GM18508 (cell line): ENCODE measurements around the gene RFK.
"Not testable (repeated sequence)": the region's sequence is repeated elsewhere in the genome, so short reads cannot be mapped to it uniquely, and the experiment has no call there.

ENCODE experiments used
- ATAC-seq: cut with Tn5 transposase; IDR thresholded peaks from one replicate; pipeline ENCODE4 v1.9.1; 2021; ENCODE audit warnings: moderate number of reproducible peaks; ENCODE audit not compliant: insufficient read depth, unreplicated experiment

The RFK gene

GRCh38 chr9:76373173-76373783 is 20.9 kb downstream of the RFK start:
- no peak for ATAC-seq

DNA sequence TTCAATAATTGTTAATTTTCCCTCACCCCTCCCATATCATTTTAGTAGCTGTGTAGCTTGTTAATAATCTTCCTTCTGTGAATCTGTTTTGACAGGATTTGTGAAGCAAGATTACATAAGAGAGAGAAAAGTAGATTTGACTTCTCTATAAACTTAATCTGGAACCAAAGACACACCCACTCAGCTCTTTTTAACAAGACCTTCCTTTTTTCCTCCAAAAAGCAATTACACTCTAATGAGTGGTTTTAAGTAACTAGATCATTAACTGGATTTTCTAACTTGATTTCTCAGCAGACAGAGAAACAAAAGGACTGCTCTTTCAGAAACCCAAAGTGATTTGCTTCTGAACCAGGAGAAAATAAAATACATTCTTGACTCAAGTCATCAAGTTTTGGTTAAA is 21.9 kb downstream of the RFK start:
- no peak for ATAC-seq

DNA sequence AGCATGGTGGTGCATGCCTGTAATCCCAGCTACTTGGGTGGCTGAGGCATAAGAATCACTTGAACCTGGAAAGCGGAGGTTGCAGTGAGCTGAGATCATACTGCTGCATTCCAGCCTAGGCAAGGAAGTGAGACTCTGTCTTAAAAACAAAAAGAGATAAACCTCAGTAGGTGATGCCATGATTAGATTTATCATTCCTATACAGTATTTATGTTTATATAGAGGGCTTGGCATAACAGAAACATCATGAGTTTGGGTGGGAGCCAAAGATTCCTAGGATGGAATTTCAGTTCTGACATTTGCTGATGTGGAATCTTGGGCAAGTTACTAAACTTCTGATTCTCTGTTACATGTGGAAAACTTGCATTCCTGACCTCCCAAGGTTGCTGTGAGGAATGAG is 22.3 kb downstream of the RFK start:
- ATAC-seq: no peak

- ATAC-seq: no peak
Observed at GRCh38 chr9:76370396-76371023, 23.7 kb downstream of the RFK start.

- ATAC-seq: no peak
Observed at GRCh38 chr9:76369583-76369982, 24.6 kb downstream of the RFK start.

GRCh38 chr9:76366275-76366674 is 28.0 kb downstream of the RFK start:
- ATAC-seq: no peak

GRCh38 chr9:76365028-76365427 is 29.2 kb downstream of the RFK start:
- ATAC-seq: no peak

- ATAC-seq: no peak
Observed at GRCh38 chr9:76363032-76363395, 31.2 kb downstream of the RFK start.

DNA sequence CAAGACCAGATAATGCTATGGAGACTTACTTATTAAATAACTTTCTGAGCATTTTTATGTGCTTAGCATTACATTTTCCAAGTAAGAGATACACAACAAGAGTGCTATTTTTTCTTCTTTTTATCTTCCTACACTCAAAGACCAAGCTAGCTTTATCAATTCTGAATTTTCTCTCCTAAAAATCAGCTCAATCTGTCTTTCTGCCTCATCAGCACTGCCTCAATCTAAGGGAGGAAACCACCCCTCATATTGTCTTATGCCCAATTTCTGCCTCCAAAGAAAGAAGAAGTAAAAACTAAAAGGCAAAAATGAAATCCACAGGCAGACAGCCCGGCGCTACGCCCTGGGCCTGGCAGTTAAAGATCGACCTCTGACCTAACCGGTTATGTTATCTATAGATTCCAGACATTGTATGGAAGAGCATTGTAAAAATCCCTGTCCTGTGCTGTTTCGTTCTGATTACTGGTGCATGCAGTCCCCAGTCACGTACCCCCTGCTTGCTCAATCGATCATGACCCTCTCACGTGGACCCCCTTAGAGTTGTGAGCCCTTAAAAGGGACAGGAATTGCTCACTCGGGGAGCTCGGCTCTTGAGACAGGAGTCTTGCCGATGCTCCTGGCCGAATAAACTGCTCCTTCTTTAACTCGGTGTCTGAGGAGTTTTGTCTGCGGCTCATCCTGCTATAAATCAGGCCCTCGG is 31.7 kb downstream of the RFK start:
- ATAC-seq: not testable (repeated sequence)

GRCh38 chr9:76359766-76360165 is 34.5 kb downstream of the RFK start:
- ATAC-seq: no peak

DNA sequence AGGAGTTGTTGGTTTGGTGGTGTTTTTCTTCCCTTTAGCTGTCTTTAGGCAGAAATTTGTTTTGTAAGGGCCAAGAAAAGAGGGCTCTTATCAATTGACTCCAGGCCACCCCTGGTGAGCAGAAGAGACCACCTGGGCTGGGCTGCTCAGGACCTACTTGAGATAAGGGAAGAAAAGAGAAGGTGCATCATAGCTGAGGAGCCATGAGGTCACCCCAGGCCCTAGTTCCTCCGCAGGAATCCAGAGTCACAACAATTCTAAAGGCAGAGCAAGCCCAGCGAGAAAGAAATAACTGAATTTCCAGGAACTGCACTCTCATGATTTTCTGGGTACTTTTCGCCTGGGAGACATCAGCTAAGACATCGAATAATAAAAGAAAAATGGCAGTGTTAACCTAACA is 34.9 kb downstream of the RFK start:
- no peak for ATAC-seq

- no peak for ATAC-seq
Observed at GRCh38 chr9:76358628-76359280, 35.5 kb downstream of the RFK start.

- ATAC-seq: no peak
Observed at GRCh38 chr9:76357555-76357954, 36.7 kb downstream of the RFK start.

GRCh38 chr9:76355886-76356285 is 38.3 kb downstream of the RFK start:
- no peak for ATAC-seq

- ATAC-seq: no peak
Observed at GRCh38 chr9:76354221-76354620, 40.0 kb downstream of the RFK start.

DNA sequence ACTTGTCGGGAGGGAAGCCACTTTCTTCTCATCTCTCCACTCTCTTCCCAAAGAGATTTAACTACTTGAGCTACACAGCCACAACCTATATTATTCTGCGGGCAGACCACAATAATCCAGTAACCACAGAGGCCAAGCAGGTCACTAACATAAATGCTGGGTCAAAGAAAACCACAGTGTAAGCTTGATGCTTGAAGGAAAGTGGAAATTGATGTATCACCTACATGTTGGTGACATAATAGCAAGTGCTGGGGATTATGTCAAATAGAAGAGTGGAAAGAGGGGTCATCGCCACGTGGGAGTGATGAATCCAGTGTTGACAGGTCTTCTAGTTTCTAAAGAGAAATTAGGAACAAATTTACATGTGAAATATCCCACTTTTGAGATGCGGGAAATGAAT is 40.9 kb downstream of the RFK start:
- no peak for ATAC-seq

DNA sequence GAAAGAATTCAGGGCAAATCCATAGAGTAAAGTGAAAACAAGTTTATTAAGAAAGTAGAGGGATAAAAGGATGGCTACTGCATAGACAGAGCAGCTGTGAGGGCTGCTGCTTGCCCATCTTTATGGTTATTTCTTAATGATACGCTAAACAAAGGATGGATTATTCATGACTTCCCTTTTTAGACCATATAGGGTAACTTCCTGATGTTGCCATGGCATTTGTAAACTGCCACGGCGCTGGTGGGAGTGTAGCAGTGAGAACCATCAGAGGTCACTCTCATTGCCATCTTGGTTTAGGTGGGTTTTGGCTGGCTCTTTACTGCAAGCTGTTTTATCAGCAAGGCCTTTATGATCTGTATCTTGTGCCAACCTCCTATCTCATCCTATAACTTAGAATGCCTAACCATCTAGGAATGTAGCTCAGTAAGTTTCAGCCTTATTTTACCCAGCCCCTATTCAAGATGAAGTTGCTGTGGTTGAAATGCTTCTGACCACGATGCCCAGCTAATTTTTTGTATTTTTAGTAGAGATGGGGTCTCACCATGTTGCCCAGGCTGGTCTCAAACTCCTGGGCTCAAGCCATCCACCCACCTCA is 42.1 kb downstream of the RFK start:
- ATAC-seq: no peak

DNA sequence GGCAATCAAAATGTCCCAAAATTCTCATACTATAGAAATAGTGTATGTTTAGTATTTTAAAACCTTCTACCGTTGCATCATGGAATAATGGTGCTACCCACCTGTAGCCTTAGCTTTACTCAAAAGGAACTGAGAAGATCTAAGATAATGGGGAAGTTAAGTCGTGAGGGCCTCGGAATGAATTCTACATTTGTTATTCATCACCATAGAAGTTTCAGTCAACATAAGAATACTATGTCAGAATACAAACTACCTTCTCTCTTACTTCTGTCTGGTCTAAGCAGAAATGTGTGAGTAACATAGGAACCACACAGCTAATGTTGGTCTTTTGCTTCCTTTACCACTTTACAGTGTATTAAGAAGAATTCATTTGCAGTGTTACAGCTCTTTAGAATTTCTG is 43.2 kb downstream of the RFK start:
- no peak for ATAC-seq

- ATAC-seq: no peak
Observed at GRCh38 chr9:76349865-76350264, 44.4 kb downstream of the RFK start.

- ATAC-seq: no peak
Observed at GRCh38 chr9:76342858-76343257, 51.4 kb downstream of the RFK start.

DNA sequence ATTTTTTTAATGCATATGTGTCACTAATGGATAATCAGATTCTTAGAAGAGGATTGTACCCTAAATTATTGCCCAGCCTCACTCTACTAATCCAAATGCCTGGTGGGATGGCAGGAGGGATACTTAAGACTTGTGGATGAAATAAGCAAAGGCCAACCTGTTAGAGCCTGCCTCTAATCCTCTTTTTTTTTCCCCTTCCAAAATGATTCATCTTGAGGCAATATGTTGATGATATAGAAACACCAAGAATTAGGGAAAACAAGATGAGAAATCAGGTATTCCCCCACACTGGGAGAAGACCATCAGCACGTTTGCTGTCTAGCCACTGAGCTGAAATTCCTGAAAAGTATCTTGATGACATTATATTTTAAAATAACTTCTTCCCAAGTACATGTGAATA is 52.0 kb downstream of the RFK start:
- ATAC-seq: no peak
